ENCODE data around the gene KIF6. TPM values are rescaled to one million over a fixed set of nuclear protein-coding genes. Genes with fewer than 3 reads are reported as not detected.
A peak's percentile ranks its signal among the peaks of the same experiment; 100 is the strongest.

Gene KIF6
- total RNA-seq, 1 donor from 2014 or later: 2.7 TPM

GRCh38 chr6:39615622-39616021 is 109.6 kb downstream of the KIF6 start:
- no peak overlapping the region for H3K9ac ChIP-seq
- no peaks in the 10 kb centered on the region for H3K27me3 ChIP-seq
- H3K79me2 ChIP-seq (ENCODE audit: low read depth): no peaks in the 10 kb centered on the region
- no peak overlapping the region for H3K4me3 ChIP-seq
- H3K4me1 Mint-ChIP-seq: no peaks in the 10 kb centered on the region
- H3K9me3 ChIP-seq (ENCODE audit: low read depth): no peaks in the 10 kb centered on the region
- H3K9me3 Mint-ChIP-seq: no peaks in the 10 kb centered on the region
- no peaks in the 10 kb centered on the region for H4K20me1 ChIP-seq (ENCODE audit: low read depth)
- peaks cover 12% of the 10 kb centered on the region for H3F3A ChIP-seq (ENCODE audit: low read depth)
- H3K27ac Mint-ChIP-seq: no peak overlapping the region
- H3K27me3 Mint-ChIP-seq (ENCODE audit: insufficient read depth, low read depth): no peaks in the 10 kb centered on the region
- H2AFZ ChIP-seq (replicated peaks): no peak overlapping the region
- H3K4me3 Mint-ChIP-seq: no peak overlapping the region
- H3K4me2 ChIP-seq: no peak overlapping the region
- H3K36me3 ChIP-seq: no peaks in the 10 kb centered on the region
- H3K4me1 ChIP-seq: peaks cover 31% of the 10 kb centered on the region
- no peak for TF ChIP-seq EZH2phosphoT487 (IDR thresholded peaks at IDR 0.05)
- no peak for TF ChIP-seq EZH2 (IDR thresholded peaks at IDR 0.05)
- no peak for TF ChIP-seq CTCF (IDR thresholded peaks at IDR 0.05)
- DNase-seq (ENCODE audit: low spot score): no peak
- no peak overlapping the region for H3K27ac ChIP-seq
- H3K36me3 Mint-ChIP-seq: no peaks in the 10 kb centered on the region

GRCh38 chr6:39614393-39614950 is 110.7 kb downstream of the KIF6 start:
- Mint-ChIP-seq H3K9me3 (no peaks in the 10 kb centered on the region), H3K4me1 (peaks cover 10% of the 10 kb centered on the region), H3K27me3 (ENCODE audit: insufficient read depth, low read depth) (no peaks in the 10 kb centered on the region), H3K36me3 (no peaks in the 10 kb centered on the region), H3K27ac (no peak overlapping the region), H3K4me3 (no peak overlapping the region)
- H3K4me1 ChIP-seq: peaks cover 31% of the 10 kb centered on the region
- DNase-seq (ENCODE audit: low spot score): no peak
- H3K4me2 ChIP-seq: no peak overlapping the region
- peaks cover 12% of the 10 kb centered on the region for H3F3A ChIP-seq (ENCODE audit: low read depth)
- no peak overlapping the region for H3K27ac ChIP-seq
- no peaks in the 10 kb centered on the region for H3K27me3 ChIP-seq
- TF ChIP-seq EZH2 (IDR thresholded peaks at IDR 0.05) (no peak), EZH2phosphoT487 (IDR thresholded peaks at IDR 0.05) (no peak), CTCF (IDR thresholded peaks at IDR 0.05) (no peak)
- no peak overlapping the region for H3K4me3 ChIP-seq
- H3K9me3 ChIP-seq (ENCODE audit: low read depth): no peaks in the 10 kb centered on the region
- H2AFZ ChIP-seq (replicated peaks): no peak overlapping the region
- H3K79me2 ChIP-seq (ENCODE audit: low read depth): no peaks in the 10 kb centered on the region
- H4K20me1 ChIP-seq (ENCODE audit: low read depth): no peaks in the 10 kb centered on the region
- H3K9ac ChIP-seq: no peak overlapping the region
- no peaks in the 10 kb centered on the region for H3K36me3 ChIP-seq

- H3K4me2 ChIP-seq: no peak overlapping the region
- H3K4me3 ChIP-seq: no peak overlapping the region
- TF ChIP-seq EZH2 (IDR thresholded peaks at IDR 0.05) (no peak), EZH2phosphoT487 (IDR thresholded peaks at IDR 0.05) (no peak), CTCF (IDR thresholded peaks at IDR 0.05) (no peak)
- H3K27ac Mint-ChIP-seq: peak overlapping the region; percentile 83
- peaks cover 12% of the 10 kb centered on the region for H3K4me1 Mint-ChIP-seq
- H3F3A ChIP-seq (ENCODE audit: low read depth): no peaks in the 10 kb centered on the region
- no peak overlapping the region for H3K4me3 Mint-ChIP-seq
- no peaks in the 10 kb centered on the region for H4K20me1 ChIP-seq (ENCODE audit: low read depth)
- H3K79me2 ChIP-seq (ENCODE audit: low read depth): no peaks in the 10 kb centered on the region
- H3K27me3 Mint-ChIP-seq (ENCODE audit: insufficient read depth, low read depth): no peaks in the 10 kb centered on the region
- H3K36me3 ChIP-seq: no peaks in the 10 kb centered on the region
- no peaks in the 10 kb centered on the region for H3K36me3 Mint-ChIP-seq
- no peak overlapping the region for H3K27ac ChIP-seq
- DNase-seq (ENCODE audit: low spot score): no peak
- H3K9me3 Mint-ChIP-seq: no peaks in the 10 kb centered on the region
- no peaks in the 10 kb centered on the region for H3K27me3 ChIP-seq
- H2AFZ ChIP-seq (replicated peaks): no peak overlapping the region
- H3K9me3 ChIP-seq (ENCODE audit: low read depth): no peaks in the 10 kb centered on the region
- H3K4me1 ChIP-seq: no peaks in the 10 kb centered on the region
- no peak overlapping the region for H3K9ac ChIP-seq
These were observed 115.0 kb downstream of the KIF6 start for GRCh38 chr6:39610221-39610620.

Data from neural progenitor cell (in vitro differentiated cells).